Sigmoid colon (tissue), 4 donors: ENCODE data around the gene RYR3.

Experiments used
- EP300 ChIP-seq, 4 donors: sonication (generic); formaldehyde crosslinking; IDR thresholded peaks; one replicate each; pipeline ENCODE4 v1.6.1; 2017; ENCODE audit warnings: antibody characterized with exemption in 4 of 4
- POLR2A ChIP-seq, 2 donors: fragments of 450-650 bp; IDR thresholded peaks; one replicate each; pipeline ENCODE4 v1.6.1; 2016; ENCODE audit warnings: antibody characterized with exemption in 2 of 2, mild to moderate bottlenecking in 2 of 2, moderate library complexity in 2 of 2
- POLR2AphosphoS5 ChIP-seq, 4 donors: sonication (generic); formaldehyde crosslinking; IDR thresholded peaks; one replicate each; pipeline ENCODE4 v1.6.1; 2017; ENCODE audit warnings: antibody characterized with exemption in 4 of 4
- TF ChIP-seq, protein P1 (sequence below), 4 experiments: fragments of 450-650 bp in 3 of 4; fragments of 200-600 bp in 1 of 4; IDR thresholded peaks; one replicate each; pipeline ENCODE4 v1.5.1; 2016 to 2019; ENCODE audit warnings: antibody characterized with exemption in 4 of 4, mild to moderate bottlenecking in 3 of 4, moderate library complexity in 2 of 4

GRCh38 chr15:33746203-33746602 is 435.4 kb downstream of the RYR3 start:
- TF ChIP-seq, protein P1, sequence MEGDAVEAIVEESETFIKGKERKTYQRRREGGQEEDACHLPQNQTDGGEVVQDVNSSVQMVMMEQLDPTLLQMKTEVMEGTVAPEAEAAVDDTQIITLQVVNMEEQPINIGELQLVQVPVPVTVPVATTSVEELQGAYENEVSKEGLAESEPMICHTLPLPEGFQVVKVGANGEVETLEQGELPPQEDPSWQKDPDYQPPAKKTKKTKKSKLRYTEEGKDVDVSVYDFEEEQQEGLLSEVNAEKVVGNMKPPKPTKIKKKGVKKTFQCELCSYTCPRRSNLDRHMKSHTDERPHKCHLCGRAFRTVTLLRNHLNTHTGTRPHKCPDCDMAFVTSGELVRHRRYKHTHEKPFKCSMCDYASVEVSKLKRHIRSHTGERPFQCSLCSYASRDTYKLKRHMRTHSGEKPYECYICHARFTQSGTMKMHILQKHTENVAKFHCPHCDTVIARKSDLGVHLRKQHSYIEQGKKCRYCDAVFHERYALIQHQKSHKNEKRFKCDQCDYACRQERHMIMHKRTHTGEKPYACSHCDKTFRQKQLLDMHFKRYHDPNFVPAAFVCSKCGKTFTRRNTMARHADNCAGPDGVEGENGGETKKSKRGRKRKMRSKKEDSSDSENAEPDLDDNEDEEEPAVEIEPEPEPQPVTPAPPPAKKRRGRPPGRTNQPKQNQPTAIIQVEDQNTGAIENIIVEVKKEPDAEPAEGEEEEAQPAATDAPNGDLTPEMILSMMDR (IDR thresholded peaks at IDR 0.05) = no peak
- TF ChIP-seq POLR2A (IDR thresholded peaks at IDR 0.05) = no peak
- TF ChIP-seq POLR2AphosphoS5 (IDR thresholded peaks at IDR 0.05) = no peak
- no peak for TF ChIP-seq EP300 (IDR thresholded peaks at IDR 0.05)
